Kidney tubule cell (primary cell): Measurements from ENCODE around the gene RAD51AP2.
A peak's percentile ranks its signal among the peaks of the same experiment; 100 is the strongest.
"Not testable (repeated sequence)": the region's sequence is repeated elsewhere in the genome, so short reads cannot be mapped to it uniquely, and the experiment has no call there.

Experiments used
- DNase-seq: peaks from one replicate; pipeline ENCODE4 v3.0.0-alpha.2; 2018; ENCODE audit warnings: low spot score

The RAD51AP2 gene

DNA sequence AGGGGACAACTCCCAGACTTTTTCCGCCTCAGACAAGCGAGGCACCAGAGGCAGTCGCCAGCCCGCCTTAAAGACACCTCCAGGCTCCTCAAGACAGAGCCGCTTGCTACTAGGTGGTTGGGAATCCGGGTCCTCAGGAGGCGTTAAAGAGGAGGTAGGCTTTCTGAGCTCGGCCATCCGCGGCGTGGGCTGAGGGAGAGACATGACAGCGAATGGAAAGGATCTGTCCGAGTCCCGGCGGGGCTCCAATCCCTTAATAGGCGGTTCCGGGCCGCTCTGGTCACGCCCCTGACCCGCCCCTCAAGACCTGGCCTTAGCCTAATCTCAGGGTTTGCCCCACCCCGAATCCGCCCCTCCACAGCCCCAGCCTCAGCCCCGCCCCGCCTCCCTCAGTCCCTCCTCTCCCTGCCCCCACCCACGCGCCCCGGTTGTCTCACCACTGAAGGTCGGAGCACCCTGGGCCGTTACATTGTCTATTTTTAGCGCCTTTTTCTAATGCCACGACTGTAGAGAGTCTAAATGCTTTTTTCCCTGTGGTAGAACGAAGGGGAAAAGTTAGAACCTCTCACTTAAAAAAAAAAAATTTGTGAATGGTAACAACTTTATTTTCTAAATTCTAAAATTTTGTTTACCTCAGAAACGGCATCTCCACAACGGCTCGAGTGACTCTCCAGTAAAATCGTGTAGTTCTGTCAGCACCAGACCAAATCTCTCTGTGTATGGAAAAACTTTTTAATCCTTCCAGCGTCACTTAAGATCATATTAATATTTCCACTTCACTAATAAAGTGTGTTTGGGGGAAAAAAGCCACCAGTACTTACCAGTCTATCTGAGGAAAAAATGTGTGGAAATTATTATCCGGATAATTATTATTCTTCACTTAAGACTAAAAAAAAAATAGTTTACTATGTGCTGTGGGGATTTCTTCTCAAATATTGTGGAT lies at the start of gene RAD51AP2:
TSS of gene RAD51AP2 (minus strand) at position 229 of the 943 bp plus-strand sequence. CDS start at position 204, 25 bp downstream.
- peak; percentile 84 for DNase-seq

DNA sequence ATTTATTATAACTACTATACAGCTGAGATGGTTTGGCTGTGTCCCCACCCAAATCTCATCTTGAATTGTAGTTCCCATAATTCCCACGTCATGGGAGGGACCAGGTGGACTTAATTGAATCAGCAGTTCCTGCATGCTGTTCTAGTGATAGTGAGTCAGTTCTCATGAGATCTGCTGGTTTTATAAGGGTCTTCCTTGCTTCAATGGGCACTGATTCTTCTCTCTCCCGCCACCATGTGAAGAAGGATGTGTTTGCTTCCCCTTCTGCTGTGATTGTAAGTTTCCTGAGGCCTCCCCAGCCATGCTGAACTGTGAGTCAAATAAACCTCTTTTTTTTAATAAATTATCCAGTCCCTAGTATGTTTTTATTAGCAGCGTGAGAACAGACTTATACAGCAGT lies 47.5 kb upstream of the RAD51AP2 start:
- not testable (repeated sequence) for DNase-seq

DNA sequence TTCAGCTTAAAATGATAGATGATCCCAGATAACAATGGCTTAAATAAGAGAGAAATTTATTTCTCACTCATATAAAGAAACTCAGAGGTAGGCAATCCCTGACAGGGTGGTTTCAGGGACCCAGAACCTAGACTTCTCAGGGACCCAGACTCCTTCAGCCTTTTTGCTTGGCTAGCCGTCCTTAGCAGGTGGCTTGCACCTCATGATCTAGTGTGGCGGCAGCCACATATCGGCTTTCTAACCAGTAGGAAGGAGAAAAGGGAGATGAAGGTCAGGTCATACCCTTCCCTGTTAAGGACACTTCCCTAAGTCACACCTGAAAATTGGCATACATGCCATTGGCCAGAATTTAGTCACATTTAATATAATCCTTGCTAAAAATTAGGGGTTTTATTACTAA lies 40.6 kb upstream of the RAD51AP2 start:
- DNase-seq: no peak

DNA sequence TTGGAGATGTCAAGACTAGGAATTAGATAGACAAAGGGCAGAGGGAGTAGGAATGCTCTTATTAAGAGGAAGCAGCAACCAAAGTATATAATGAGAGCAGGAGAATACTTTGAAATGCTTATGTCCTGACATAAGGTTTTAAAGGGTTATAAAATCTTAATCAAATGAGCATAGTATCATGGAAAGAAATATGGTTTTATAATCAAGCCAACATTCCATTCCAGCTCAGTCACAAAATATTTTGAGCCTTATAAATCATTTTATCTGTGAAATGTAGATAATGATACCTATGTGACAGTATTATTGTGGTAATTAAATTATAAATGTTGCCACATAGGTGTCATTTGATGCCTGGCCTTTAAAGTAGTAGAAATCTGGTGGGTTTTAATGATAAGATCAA lies 39.8 kb upstream of the RAD51AP2 start:
- no peak for DNase-seq

DNA sequence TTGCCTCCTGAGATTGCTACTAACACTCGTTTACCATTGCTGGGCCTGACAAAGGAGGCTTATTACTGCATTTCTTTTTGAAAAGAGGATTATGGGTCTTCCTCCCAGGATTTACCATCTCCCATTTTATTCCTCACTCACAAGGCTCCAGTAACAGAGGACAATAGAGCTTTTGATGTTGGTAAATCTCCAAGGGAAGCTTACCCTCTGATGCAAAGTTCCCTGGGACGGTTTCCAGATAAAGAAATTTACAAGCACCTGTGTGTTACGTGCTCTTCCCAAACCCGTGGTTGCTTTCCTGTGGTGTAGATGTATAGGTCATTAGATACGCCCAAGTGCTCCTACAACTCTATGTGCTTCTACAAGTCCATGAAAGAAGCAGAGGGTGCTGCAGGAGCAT lies 39.4 kb upstream of the RAD51AP2 start:
- DNase-seq: no peak

DNA sequence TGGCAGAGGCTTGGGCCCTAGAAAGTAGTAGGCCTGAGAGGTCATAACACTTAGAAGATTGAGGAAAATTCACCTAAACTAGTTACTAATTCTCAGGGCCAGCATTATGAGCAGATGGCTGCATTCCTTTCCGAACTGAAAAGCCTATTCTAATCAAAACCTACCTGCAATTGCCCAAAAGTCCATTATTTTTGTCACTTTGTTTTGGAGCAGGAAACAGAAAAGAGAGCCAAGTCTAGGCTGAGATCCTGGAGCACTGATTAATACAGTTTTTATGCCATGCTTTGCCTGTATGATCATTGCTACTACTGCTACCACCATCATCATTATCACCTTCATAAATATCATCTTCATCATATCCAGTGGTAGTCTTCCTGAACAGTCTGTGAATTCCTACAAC lies 36.9 kb upstream of the RAD51AP2 start:
- no peak for DNase-seq

DNA sequence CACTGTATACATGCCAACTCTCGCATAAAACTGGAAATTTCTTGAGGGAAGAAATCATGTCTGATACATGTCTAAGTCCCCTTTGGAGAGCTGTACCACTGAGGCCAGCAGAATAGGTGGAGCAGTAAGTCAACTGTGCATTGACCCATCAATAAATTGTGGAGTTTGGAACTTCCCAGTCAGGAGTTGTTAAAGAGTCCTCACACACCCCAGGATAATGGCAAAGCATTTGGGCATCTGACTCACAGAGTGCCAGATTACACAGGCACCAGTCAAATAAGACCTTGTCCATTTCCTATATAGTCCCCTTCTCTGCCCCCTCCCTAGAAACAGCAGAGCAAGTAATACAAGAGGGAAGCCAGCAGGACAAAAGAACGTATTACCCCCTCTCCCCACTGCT lies 32.7 kb upstream of the RAD51AP2 start:
- DNase-seq: no peak

DNA sequence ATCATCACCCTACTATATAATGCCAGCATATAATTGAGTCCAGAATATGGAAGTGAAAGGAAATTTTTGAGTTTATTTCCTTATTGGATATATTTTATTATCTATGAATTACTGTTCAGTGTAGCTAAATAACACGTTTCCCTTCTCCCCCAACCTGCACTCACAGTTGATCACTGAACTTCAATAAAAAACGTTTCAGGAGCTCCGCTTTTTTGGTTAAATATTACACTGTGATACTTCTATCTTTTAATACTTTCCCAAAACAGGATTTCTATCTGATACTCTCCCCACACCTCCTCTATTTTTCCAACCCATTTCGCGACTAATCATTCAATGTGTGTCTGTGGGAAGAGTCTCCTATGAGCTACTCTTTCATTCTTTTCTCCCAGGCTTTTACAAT lies 29.5 kb upstream of the RAD51AP2 start:
- DNase-seq: no peak

DNA sequence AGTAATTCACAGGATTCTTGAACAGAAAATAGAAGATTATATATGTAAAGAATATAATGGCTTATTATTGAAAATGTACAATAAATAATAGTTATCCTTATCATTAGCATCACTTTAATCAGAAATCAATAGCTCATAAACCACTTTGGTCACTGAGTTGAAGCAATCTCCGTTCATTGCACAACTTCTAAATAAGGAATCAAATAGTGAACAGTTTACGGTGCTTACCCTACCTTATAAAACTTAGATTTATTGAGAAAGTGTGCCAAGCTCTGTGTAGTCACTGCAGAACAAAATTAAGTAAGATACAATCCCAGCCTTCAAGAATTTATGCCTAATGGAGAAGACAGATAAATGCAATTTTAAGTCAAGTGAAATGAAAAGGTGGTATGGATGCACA lies 29.0 kb upstream of the RAD51AP2 start:
- DNase-seq: no peak

DNA sequence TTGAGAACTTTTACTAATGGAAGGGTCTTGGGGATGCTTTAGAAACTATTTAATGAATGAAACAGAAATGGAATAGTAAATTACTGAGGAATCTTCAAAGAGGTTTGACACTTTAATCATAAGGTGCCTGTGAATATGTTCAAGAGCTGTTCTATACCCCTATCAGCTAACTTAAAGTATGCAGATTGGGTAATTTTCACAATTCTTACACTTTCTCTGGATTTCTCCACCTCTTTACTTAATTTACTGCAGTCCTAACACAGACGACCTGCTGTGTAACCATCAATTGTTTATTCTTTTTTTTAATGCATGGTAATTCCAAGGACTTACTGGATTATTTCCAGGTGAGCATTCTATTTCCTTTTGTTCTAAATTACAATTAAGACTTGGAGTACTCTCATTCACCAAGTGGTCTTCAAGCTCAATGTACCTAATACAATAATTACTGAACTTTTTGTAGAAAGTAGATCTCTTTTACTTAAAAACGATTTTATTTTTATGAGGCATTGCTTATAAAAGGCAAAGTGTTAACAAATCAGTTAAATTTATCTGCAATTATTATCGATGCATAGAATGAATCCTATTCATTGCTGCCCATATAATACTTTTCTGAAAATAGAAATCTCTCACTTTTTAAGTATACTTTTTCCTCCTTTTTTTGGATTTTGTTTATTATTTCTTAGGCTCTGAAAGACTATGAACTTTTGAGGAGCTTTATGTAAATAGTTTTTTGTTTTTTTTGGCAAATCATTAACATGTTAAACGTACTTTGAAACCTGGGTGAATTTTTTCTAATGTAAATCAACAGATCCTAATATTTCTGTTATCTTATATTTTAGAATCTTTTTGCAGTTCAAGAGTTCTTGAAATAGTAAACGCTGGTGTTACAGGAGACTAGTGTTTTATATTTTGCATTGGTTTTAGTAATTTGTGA lies 27.7 kb upstream of the RAD51AP2 start:
- no peak for DNase-seq

DNA sequence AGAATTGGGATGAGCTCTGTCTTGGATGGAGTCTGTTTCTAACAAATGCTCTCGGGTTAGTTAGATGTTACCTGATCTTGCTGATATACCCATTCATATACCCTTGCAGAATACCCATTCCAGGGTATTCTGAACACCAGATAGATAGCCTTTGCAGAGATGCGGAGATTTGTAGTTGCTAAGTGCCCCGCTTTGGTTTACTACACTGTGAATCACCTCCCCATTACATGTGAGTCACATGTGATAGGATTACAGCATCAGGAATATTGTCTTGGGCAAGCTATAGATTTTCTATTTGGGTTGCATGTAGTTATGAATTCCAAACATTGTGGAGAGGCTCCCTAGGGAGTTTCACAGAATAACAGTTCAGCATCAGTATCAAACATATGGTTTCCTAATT lies 26.0 kb upstream of the RAD51AP2 start:
- peak; percentile 20 for DNase-seq

DNA sequence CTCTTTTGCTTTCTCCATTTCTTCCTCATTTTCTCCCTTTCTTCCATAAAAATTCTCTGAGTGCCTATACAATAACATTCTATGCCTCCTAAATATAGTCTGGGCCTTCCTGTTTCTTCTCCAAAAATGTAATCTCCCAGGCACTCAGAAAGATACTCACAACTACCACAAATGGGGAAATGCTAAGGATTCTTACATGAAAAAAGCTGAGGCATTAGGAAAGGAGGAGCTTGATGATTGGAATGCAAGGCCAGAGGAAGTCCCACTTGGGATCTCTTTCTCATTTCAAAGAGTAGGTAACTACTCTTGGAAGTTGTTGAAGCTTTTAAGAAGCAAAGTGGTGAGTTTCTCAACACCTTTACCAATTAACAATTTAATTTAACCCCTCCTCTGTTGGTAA lies 25.6 kb upstream of the RAD51AP2 start:
- no peak for DNase-seq

DNA sequence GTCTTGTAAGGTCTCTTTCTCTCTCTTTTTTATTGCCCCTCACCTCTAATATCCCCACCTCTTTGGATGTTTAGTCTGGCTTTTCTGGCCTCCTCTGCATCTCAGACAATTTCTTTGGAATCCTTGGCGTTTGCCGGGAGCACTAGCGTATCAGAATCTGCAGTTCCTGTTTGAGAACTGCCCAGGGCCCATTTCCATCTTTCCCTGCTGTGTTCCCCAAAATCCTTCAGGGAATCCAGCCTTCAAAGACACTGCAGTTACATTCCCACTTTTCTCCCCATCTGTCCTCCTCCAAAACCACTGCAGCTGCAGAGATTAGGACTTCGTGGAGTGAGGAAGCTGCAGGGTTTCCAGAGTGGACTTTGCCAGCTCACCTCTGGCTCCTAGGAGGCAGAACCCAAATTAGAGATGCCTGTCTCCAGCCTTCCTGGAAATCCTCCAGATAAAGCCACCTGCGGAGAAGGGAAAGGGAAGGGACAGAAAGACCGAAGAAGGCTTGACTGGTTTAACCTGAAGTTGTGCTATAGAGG lies 25.0 kb upstream of the RAD51AP2 start:
- no peak for DNase-seq

DNA sequence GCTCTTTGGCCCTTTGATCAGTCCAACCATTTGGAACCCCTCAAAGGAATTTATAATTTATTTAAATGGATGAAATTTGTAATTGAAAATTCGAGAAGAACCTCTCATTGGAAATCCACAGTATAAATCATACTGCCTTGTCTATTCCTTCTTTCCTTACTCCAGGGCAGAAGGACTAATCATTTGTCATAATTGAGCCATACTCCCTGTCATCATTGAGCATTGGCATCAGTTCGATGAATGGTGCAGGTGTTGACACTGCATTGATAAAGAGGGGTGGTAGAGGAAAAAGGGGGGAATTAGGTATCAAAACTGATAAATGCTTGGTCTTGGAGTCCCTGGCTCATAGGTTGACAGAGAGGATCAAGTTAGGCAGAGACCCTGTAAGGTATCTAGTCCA lies 24.2 kb upstream of the RAD51AP2 start:
- no peak for DNase-seq

DNA sequence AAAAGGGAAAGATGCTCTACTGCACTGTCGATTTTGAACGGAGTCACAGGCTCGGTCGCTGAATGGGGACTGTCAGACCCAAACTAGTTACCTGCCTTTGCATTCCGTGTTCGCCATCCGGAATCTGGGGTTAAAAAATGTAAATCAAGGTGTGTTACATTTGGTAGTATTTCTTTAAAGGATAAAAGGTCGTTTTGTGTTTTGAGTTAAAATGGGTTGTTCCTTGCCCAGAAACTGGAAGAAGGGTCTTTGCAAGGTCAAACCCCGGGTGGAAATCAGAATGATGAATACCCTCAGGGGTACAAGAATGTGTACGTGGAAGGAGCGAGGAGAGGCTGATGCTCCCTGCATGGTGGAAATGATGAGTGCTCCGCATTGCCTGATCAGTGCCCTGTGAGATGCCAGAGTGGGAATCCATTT lies 23.3 kb upstream of the RAD51AP2 start:
- DNase-seq: no peak

DNA sequence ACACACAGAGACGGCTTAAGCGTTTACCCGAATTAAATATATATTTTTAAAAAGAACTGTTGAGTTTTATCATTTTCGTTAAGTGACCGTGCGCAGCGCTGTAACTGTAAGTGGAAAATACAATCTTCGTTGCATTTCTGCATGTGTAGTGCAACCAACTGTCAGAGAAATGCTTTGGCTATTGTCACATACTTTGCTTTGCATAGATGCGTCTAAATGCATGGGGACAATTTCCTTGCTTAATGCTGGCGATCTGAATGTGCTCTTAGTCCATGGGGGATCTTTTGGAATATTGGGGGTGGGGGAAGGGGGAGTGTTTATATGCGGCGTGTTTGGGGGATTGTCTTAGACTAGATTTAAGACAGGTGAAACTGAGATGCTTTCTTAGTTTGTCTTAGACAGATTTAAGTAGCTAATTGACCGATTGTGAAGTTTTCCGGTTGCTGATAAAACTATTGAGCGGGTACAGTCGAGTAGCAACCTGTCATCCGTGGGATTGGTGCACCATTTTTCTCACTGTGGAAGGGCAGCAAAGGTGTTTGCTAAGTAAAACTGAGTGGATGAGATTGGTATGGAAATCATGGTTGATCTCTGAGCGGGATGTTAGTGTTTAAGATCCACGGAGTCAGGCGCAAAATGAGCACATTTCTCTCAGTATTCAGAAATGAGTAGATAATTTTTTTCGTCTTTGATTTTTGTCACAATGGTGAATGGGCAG lies 22.7 kb upstream of the RAD51AP2 start:
- DNase-seq: no peak

DNA sequence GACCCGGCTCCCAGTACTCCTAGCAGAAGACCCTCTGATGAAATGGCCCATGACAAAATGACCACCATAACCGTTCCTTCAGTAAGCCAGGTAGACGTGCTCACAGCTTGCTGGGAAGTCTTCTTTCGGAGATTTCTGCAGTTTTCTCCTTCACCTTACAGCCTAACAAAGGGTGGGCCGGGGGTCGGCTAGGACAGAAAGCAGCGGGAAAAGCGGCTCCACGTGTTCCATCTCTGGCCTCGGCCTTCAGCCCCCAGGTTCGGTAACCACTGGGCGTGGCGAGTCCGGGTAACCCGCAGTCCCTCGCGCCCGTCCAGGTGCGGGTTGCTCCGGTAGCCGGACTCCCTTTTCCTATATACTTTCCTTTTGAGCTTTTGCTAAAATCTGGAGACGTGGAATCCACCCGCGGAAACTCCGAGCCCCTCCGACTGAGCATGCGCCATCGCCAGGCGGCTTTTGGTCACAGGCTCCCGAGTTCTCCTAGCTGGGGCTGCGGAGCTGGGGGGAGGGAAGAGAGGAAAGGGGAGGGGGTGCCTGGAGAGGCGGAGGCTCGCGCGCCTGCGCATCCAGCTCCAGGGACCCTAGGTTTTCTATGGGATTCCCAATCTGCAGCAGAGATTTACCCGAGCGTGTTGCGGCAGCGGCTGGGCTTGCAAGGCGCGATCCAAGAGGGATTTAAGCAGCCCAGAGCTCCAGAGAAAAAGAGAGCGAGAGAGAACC lies 22.0 kb upstream of the RAD51AP2 start, which contains the start of gene VSNL1:
TSS of gene VSNL1 (plus strand) at position 604 of the 720 bp plus-strand sequence. CDS start 51,379 bp downstream, outside the sequence.
- peak; percentile 80 for DNase-seq

DNA sequence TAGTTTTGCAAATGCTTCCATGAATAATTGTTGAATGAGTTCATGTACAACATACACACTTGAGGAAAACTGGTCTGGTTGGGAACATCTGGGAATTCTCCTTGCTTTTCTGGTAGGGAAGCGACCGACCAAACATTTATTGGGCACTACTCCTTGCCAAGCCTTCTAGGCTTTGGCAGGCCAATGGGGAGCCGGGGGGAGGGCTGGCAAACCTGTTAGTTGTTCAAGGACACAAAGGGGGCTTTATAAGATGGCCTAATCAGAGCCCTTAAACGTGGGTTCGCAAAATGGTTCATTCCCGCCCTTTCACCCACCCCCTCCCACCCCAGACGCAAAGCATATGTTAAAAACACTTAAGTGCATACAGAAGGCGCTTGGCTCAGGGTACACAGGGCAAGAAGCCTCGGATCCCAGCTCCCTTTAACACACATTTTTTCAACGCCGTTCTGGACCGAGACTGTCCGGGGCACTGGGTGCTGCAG lies 21.4 kb upstream of the RAD51AP2 start:
- DNase-seq: peak; percentile 36

DNA sequence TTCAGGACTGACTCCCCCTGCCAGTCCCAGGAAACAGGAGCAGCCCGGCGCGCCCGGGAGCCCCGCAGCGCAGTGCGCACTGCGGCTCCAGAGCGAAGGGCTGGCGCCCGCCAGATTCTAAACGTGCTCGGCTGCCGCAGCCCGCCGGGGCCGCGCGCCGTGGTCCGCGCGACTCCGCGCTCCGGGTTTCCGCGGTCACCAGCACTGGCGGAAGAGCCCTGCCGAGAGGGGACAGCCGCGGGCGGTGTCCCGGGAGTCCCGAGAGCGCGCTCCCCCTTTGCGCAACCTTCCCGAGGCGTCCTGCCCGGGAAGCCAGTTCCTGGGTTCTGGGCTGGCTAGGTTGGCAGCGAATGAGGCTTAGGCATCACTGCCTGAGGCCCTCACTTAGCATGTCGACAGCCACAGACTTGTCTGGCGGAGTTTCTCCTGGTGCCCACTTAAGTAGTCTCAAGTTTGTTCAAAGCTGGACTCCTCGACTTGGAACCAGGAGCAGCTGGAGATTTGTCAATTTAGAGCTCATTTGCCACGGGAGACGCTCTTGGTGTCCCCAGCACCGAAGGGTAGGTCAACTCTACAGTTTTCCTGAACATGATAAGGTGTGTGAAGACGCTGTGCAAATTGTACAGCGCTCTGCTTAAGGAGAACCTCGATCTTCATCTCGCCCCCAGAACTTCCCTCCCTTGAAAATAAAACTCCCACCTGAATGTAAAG lies 20.8 kb upstream of the RAD51AP2 start:
- peak; percentile 71 for DNase-seq
